H9 (cell line): Measurements from ENCODE around the gene FN3KRP. TPM values are rescaled to one million over a fixed set of nuclear protein-coding genes. Genes with fewer than 3 reads are reported as not detected.

Experiments
- DNase-seq: peaks from one replicate; pipeline ENCODE4 v3.0.0-alpha.2; 2017
- H2AFZ ChIP-seq: one replicate; pipeline ENCODE4 v1.6.1; 2013; ENCODE audit warnings: mild to moderate bottlenecking, low read length, control low read depth, moderate library complexity
- H2AK5ac ChIP-seq: 2 replicates; pipeline ENCODE4 v1.6.1; 2013; ENCODE audit warnings: low read length, control low read depth, mixed read lengths; ENCODE audit not compliant: insufficient read length
- H2BK120ac ChIP-seq: one replicate; pipeline ENCODE4 v1.6.1; 2013; ENCODE audit warnings: low read depth, mild to moderate bottlenecking, low read length, control low read depth, inconsistent platforms; ENCODE audit not compliant: poor library complexity, severe bottlenecking
- H2BK12ac ChIP-seq: 2 replicates; pipeline ENCODE4 v1.6.1; 2013; ENCODE audit warnings: low read length, control low read depth, mixed read lengths, low read depth; ENCODE audit not compliant: insufficient read length
- H2BK15ac ChIP-seq: 2 replicates; pipeline ENCODE4 v1.6.1; 2013; ENCODE audit warnings: low read depth, low read length, control low read depth
- H2BK20ac ChIP-seq: one replicate; pipeline ENCODE4 v1.6.1; 2013; ENCODE audit warnings: low read depth, mild to moderate bottlenecking, low read length, control low read depth, inconsistent platforms; ENCODE audit not compliant: poor library complexity, severe bottlenecking
- H2BK5ac ChIP-seq: 2 replicates; pipeline ENCODE4 v1.6.1; 2013; ENCODE audit warnings: low read length, control low read depth, mixed read lengths; ENCODE audit not compliant: insufficient read length
- H3K14ac ChIP-seq: 2 replicates; pipeline ENCODE4 v1.6.1; 2013; ENCODE audit warnings: low read length, control low read depth; ENCODE audit not compliant: insufficient read depth
- H3K18ac ChIP-seq: 2 replicates; pipeline ENCODE4 v1.6.1; 2013; ENCODE audit warnings: low read depth, mild to moderate bottlenecking, mixed read lengths, low read length, control low read depth; ENCODE audit not compliant: insufficient read length
- H3K23ac ChIP-seq: 2 replicates; pipeline ENCODE4 v1.6.1; 2013; ENCODE audit warnings: low read length, control low read depth, mixed read lengths, low read depth; ENCODE audit not compliant: insufficient read length
- H3K23me2 ChIP-seq: 2 replicates; pipeline ENCODE4 v1.6.1; 2013; ENCODE audit warnings: low read depth, mild to moderate bottlenecking, mixed read lengths, low read length, control low read depth; ENCODE audit not compliant: insufficient read length, poor library complexity, severe bottlenecking
- H3K27ac ChIP-seq: 2 replicates; pipeline ENCODE4 v1.5.1; 2013; ENCODE audit warnings: low read length, control low read depth, mixed read lengths, low read depth; ENCODE audit not compliant: insufficient read length
- H3K27me3 ChIP-seq: 2 replicates; pipeline ENCODE4 v1.6.1; 2013; ENCODE audit warnings: low read length, control low read depth, inconsistent platforms; ENCODE audit not compliant: insufficient read depth
- H3K4ac ChIP-seq: 2 replicates; pipeline ENCODE4 v1.6.1; 2013; ENCODE audit warnings: low read depth, mild to moderate bottlenecking, control low read depth, inconsistent platforms, low read length, moderate library complexity
- H3K4me1 ChIP-seq: 2 replicates; pipeline ENCODE4 v1.6.1; 2013; ENCODE audit warnings: low read length, control low read depth, inconsistent platforms; ENCODE audit not compliant: insufficient read depth
- H3K4me2 ChIP-seq: 2 replicates; pipeline ENCODE4 v1.6.1; 2013; ENCODE audit warnings: low read length, control low read depth, mixed read lengths; ENCODE audit not compliant: insufficient read length, insufficient read depth
- H3K56ac ChIP-seq: 2 replicates; pipeline ENCODE4 v1.6.1; 2013; ENCODE audit warnings: low read depth, mild to moderate bottlenecking, mixed read lengths, low read length, control low read depth; ENCODE audit not compliant: insufficient read length
- H3K79me1 ChIP-seq: 2 replicates; pipeline ENCODE4 v1.6.1; 2013; ENCODE audit warnings: low read depth, mild to moderate bottlenecking, moderate library complexity, low read length, control low read depth, inconsistent platforms; ENCODE audit not compliant: insufficient read depth, poor library complexity, severe bottlenecking
- H3K79me2 ChIP-seq: 2 replicates; pipeline ENCODE4 v1.6.1; 2013; ENCODE audit warnings: low read length, control low read depth, inconsistent platforms; ENCODE audit not compliant: insufficient read depth
- H3K9ac ChIP-seq: 2 replicates; pipeline ENCODE4 v1.6.1; 2013; ENCODE audit warnings: low read length, control low read depth, mixed read lengths; ENCODE audit not compliant: insufficient read length; ENCODE audit errors: extremely low read depth
- H3K9me3 ChIP-seq: one replicate; pipeline ENCODE4 v1.6.1; 2013; ENCODE audit warnings: low read depth, low read length, inconsistent platforms; ENCODE audit not compliant: control insufficient read depth
- H3T11ph ChIP-seq: one replicate; pipeline ENCODE4 v1.6.1; 2013; ENCODE audit warnings: mild to moderate bottlenecking, low read length, control low read depth, inconsistent platforms
- H4K20me1 ChIP-seq: one replicate; pipeline ENCODE4 v1.6.1; 2013; ENCODE audit not compliant: control insufficient read depth, insufficient read length, insufficient read depth
- H4K5ac ChIP-seq: 2 replicates; pipeline ENCODE4 v1.6.1; 2013; ENCODE audit warnings: low read depth, mild to moderate bottlenecking, mixed read lengths, low read length, control low read depth; ENCODE audit not compliant: insufficient read length
- H4K8ac ChIP-seq: replicated peaks from 2 replicates; pipeline ENCODE4 v1.6.1; 2013; ENCODE audit warnings: low read length, control low read depth, mixed read lengths, low read depth; ENCODE audit not compliant: insufficient read length
- H4K91ac ChIP-seq: 2 replicates; pipeline ENCODE4 v1.6.1; 2013; ENCODE audit warnings: low read depth, mild to moderate bottlenecking, moderate library complexity, mixed read lengths, low read length, control low read depth; ENCODE audit not compliant: insufficient read length
- H3K27ac Mint-ChIP-seq, 3 experiments: 2 replicates in 2 of 3; 3 replicates in 1 of 3; pipeline ENCODE4 v1.8.0; 2020 to 2021; ENCODE audit warnings: mixed read lengths in 3 of 3, mild to moderate bottlenecking in 1 of 3, moderate library complexity in 1 of 3
- H3K27me3 Mint-ChIP-seq: 2 replicates; pipeline ENCODE4 v1.8.0; 2021; ENCODE audit warnings: low read depth, mild to moderate bottlenecking, moderate library complexity, mixed read lengths
- H3K36me3 Mint-ChIP-seq, 3 experiments: 2 replicates in 2 of 3; 3 replicates in 1 of 3; pipeline ENCODE4 v1.8.0; 2020 to 2021; ENCODE audit warnings: low read depth in 3 of 3, mixed read lengths in 3 of 3; ENCODE audit not compliant: insufficient read depth in 1 of 3
- H3K4me1 Mint-ChIP-seq, 2 experiments: 2 replicates each; pipeline ENCODE4 v1.8.0; 2020; ENCODE audit warnings: mixed read lengths in 2 of 2
- H3K4me3 Mint-ChIP-seq, 2 experiments: 2 replicates in 1 of 2; 3 replicates in 1 of 2; pipeline ENCODE4 v1.8.0; 2020 to 2021; ENCODE audit warnings: mild to moderate bottlenecking in 2 of 2, mixed read lengths in 2 of 2, moderate library complexity in 1 of 2
- H3K9me3 Mint-ChIP-seq, 2 experiments: 2 replicates in 1 of 2; 3 replicates in 1 of 2; pipeline ENCODE4 v1.8.0; 2020; ENCODE audit warnings: mild to moderate bottlenecking in 2 of 2, mixed read lengths in 2 of 2, moderate library complexity in 1 of 2
- CTCF ChIP-seq: fragments of 200-600 bp; sonication (generic); conservative IDR thresholded peaks from 3 replicates; pipeline ENCODE4 v1.8.0; 2021; ENCODE audit warnings: antibody characterized with exemption, mild to moderate bottlenecking
- WGBS: extraction: QIAGEN DNeasy Blood & Tissue Kit; methylation state at CpG from one replicate; pipeline ENCODE4 v1.1.7; 2013; ENCODE audit warnings: missing lambda C conversion rate, low lambda C conversion rate, mixed read lengths; ENCODE audit not compliant: insufficient read length; ENCODE audit errors: extremely low coverage; 5-methylcytosine and 5-hydroxymethylcytosine counted together
- total RNA-seq: library from RNA; stranded (reverse); gene quantifications from 2 replicates; pipeline ENCODE4 v1.2.1, GENCODE V29; 2021

The FN3KRP gene
- total RNA-seq, 1 experiment from 2014 or later = 32.9 TPM

- H3K18ac ChIP-seq = no peak overlapping the region
- H3K9me3 ChIP-seq = no peaks in the 10 kb centered on the region
- H3K23me2 ChIP-seq = peaks cover 7% of the 10 kb centered on the region
- H3K9me3 Mint-ChIP-seq = peaks cover 6 to 7% of the 10 kb centered on the region in 2 experiments; a peak in 4 of 5 replicates
- peak overlapping the region; percentile 74 to 90 for H3K4me3 Mint-ChIP-seq
- peak overlapping the region; percentile 27 for H3K4me2 ChIP-seq
- H3K4me1 Mint-ChIP-seq = peaks cover 2 to 6% of the 10 kb centered on the region in 2 experiments; a peak in 2 of 4 replicates
- peaks cover 50% of the 10 kb centered on the region for H3K27me3 Mint-ChIP-seq
- H2BK15ac ChIP-seq = no peak overlapping the region
- no peak overlapping the region for H3K4ac ChIP-seq
- H4K20me1 ChIP-seq = no peaks in the 10 kb centered on the region
- H3K14ac ChIP-seq = no peak overlapping the region
- no peak for TF ChIP-seq CTCF
- no peak overlapping the region for H4K5ac ChIP-seq
- H3K4me1 ChIP-seq = no peaks in the 10 kb centered on the region
- H3K36me3 Mint-ChIP-seq = peaks cover 0 to 4% (median 3%) of the 10 kb centered on the region in 3 experiments; a peak in 5 of 7 replicates
- H2BK120ac ChIP-seq = no peak overlapping the region
- H3K23ac ChIP-seq = no peak overlapping the region
- no peak overlapping the region for H2BK5ac ChIP-seq
- WGBS = no CpG with 5 or more reads among the region's 13 CpGs
- H2AK5ac ChIP-seq = no peak overlapping the region
- no peak overlapping the region; a peak in 1 of 7 replicates for H3K27ac Mint-ChIP-seq
- no peak overlapping the region for H3K56ac ChIP-seq
- no peak overlapping the region for H3K27ac ChIP-seq
- no peak overlapping the region for H2AFZ ChIP-seq
- H4K8ac ChIP-seq = no peak overlapping the region
- no peak overlapping the region for H2BK12ac ChIP-seq
- H3T11ph ChIP-seq = no peak overlapping the region
- peaks cover 15% of the 10 kb centered on the region; the same call in 1 of the 2 replicates for H3K27me3 ChIP-seq
- no peak overlapping the region for H2BK20ac ChIP-seq
- no peak overlapping the region for H3K9ac ChIP-seq
- H3K79me1 ChIP-seq = no peaks in the 10 kb centered on the region
- no peaks in the 10 kb centered on the region for H3K79me2 ChIP-seq
- no peak for DNase-seq
- H4K91ac ChIP-seq = no peak overlapping the region
These were observed 17.0 kb upstream of the FN3KRP start for GRCh38 chr17:82699551-82699950.
